Activated gamma-delta T cell (primary cell): Measurements from ENCODE around the gene PTGDR2.

Experiments
- DNase-seq: peaks from one replicate; lab custom pipeline; 2025; lab: John Stamatoyannopoulos, UW

Gene PTGDR2

DNA sequence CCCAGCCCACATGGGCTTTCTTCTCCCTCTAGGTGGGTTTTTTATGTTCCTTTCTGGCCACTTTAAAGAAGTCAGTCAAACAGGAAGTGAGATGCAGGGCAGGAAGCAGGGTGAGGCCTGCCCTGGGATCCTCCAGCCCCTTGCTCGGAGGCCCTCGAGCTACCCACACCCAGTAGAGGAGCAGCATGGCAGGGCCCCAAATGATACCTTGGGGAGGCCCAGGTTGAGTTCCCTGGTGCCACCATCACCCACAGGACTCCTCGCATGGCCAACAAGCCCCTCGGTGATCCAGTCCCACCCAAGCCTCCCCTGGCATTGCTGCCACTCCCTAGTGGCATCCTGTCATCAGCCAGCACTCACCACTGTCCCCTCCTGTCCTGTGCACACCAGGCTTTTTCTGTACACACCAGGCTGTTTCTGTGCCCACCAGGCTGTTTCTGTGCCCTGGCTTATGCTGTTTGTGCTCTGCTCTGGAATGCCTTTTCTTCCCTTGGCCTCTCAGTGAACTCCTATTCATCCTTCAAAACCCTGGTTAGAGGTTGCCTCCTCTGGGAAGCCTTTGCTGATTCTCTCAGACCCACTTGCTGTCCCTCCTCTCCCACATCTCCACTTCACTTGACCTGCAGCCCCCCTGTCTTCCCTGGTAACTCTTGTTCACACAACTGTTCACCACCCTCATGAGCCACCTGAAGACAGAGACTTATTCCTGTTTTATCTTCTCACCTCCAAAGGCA lies 3.1 kb upstream of the PTGDR2 start:
- no peak for DNase-seq

DNA sequence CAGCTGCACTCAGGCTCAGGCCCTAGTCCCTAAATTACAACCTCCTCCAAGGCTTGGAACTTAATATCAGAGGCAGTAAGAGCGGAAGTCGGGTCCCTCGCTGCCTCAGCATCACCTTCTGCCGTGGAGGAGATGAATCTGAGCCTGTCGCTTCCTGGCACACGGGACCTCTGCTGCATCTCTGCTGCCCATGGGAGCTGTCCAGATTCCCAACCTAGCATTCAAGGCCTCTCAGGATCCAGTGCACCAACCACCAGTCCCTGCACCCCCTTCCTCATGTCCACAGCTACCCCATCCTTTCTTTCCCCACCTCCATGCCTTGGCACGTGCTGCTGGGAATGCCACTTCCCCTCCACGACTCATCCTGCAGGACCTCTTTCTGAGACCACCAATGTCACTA lies 2.5 kb upstream of the PTGDR2 start:
- DNase-seq, result no peak

DNA sequence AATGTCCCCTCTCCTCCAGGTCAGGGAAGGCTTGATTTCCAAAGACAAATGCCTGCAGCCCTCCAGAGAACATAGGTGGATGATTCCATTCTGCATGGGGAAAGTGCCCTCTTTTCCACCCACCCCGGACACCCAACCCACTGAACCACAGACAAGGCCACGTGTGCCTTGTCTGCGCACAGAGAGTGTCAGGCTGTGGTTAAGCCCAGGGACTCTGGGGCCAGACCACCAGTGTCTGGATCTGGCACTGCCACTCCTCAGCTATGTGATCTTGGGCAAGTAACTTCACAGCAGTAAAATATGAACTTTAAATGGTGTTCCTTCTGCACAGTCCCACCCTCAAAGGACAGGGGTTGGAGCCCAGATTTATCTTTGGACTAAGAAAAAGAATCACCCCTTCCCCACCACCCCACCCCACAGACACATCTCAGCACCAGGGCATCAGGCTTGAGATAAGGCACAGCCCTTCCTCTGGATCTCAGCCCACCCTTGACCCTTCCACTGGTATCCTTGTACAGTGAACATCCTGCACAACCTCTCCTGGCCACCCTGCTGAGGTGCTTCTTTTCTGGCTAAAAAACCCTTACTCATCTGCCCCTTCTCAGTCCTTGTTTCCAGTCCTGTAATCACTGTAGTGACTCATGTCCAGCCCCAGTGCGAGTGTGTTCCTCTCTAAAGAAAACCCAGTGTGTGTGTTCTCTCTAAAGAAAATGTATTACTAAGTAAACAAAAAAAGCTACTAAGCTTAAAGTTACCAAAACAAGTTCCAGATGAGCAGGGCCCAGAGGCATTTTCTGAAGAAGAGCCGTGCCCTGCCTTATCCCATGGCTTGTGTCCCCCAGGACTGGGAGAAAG lies 1.9 kb upstream of the PTGDR2 start:
- DNase-seq, result no peak

GRCh38 chr11:60854847-60855725 lies 664 bp downstream of the PTGDR2 start:
- no peak for DNase-seq

- no peak for DNase-seq
Measured at GRCh38 chr11:60854140-60854846, 1.5 kb downstream of the PTGDR2 start.

GRCh38 chr11:60852982-60853950 lies 2.5 kb downstream of the PTGDR2 start:
- DNase-seq, result no peak

GRCh38 chr11:60852117-60852981 lies 3.4 kb downstream of the PTGDR2 start:
- no peak for DNase-seq

DNA sequence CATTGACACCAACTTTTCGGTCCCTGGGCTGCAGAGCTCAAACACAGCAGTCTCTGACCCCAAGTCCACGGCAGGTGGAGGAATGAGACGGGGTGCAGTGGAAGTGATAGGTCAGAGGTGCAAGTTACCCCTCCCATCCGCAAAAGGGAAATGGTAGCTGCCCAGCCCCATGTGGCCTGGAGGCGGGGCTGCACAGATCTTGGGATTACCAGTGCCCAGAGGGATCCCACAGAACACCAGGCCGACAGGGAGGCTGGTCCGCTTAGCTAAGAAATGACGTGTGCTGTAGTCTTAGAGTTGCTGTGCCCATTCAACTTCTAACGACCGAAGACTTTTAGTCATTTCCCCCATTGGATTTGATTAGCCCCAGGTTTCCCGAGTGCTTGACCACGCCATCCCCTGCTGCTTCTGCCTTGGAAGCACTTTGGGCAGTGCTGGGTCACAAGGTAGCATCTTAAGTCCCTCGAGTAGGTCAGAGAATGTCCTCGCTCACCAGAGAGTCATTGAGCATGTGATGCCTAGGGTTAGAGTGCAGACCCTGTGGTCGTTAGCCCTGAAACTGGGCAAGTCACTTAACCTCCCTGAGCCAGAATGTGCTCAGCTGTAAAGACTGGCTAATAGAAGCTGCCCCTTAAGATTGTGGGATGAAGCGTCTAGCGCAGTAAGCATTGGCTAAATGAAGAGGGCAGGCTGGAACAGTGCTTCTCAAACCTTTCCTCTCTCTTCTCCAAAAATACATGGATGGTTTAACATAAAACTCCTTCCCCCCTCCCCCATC lies 4.2 kb downstream of the PTGDR2 start:
- no peak for DNase-seq

- DNase-seq, result no peak
Measured at GRCh38 chr11:60849641-60850520, 5.9 kb downstream of the PTGDR2 start.

DNA sequence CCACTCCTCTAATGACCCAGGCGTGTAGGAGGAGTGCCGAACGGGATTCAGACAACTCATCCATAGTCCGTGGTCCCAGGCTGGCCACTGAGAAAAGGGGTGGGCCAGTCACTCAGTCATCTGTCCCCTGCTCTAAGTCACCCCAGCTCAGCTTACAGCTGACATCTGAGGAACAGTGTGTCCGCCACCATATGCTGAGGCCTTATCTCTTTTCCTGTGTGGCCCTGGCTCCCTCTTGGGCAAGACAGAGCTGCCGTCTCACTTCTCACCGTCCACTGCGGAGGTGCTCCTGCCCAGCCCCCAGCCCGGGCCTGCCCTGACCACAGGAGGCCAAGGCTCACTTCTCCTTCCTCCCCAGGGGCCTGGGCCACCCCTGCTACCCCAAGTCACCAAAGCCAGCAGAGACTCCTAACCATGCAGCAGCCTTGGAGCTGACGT lies 7.0 kb downstream of the PTGDR2 start:
- DNase-seq, result no peak

DNA sequence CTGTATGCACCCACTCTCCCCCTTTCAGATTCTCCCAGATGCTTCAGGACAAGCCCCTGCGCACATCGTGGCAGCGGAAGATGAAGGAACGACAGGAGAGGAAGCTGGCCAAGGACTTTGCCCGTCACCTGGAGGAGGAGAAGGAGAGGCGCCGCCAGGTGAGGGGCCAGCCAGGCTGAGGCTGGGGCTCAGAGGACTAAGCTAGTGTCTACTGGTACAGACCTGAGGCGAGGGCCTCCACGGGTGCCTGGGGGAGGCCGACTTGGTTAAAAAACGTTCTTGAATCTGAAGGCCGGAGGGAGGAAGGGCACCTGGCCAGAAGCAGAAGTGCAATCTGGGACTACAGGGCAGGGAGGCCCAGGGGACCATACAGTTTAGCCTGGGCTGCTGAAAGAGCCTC lies 7.9 kb downstream of the PTGDR2 start:
- DNase-seq, result no peak

- no peak for DNase-seq
Measured at GRCh38 chr11:60847281-60847680, 8.5 kb downstream of the PTGDR2 start.

GRCh38 chr11:60845338-60845737 lies 10.4 kb downstream of the PTGDR2 start:
- no peak for DNase-seq

DNA sequence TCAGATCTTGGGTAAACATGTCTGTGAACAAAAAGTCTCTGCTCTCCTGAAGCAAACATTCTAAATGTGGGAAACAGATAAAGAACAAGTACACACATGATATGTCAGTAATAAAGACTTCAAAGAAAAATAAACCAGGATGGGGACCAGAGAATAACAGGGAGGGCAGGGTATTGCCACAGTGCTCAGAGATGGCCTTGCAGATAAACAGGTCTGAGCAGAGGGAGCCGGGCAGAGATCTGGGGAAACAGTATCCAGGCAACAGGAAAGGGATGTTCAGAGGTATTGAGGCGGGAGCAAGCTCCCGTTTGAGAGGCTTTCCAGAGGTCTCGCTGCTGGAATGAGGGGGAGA lies 10.9 kb downstream of the PTGDR2 start:
- no peak for DNase-seq

GRCh38 chr11:60844045-60844869 lies 11.5 kb downstream of the PTGDR2 start:
- no peak for DNase-seq

DNA sequence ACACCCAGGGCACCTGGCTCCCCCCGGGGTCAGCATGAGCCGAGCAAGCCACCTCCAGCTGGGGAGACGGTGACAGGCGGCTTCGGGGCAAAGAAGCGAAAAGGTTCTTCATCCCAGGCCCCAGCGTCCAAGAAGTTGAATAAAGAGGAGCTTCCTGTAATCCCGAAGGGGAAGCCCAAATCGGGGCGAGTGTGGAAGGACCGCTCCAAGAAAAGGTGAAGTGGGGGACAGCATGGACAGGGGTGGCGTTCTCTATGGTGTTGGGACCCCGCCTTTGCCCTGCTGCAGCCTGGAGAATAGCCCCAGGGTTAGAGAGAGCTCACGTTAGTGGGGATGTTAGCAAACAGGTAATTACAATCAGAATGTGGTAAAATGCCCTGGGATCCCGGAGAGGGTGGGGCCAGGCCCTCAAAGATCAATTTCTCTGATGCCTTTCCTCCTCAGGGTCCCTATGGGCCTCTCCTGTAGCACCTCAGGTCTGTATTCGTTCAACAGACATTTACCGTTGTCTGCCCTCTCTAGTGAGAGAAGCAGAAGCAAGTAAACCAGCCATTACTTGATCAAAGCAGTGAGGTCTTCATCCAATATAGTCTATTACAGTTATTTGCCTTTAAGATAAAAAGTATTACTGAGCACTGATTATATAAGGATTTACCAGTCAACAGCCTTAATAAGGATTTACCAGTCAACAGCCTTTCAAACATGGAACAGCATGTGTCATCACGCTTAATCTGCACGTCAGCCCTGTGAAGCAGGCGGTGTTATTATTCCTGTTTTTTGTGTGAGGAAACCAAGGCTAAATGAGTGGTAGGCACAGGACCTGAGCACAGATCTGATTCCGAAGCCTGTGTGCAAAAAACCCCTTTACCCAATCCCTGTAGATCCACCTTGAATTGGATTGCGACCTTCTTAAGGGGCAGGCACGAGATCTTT lies 12.8 kb downstream of the PTGDR2 start:
- no peak for DNase-seq
